Medulla oblongata (tissue), 1 donor: ENCODE results near the gene CSMD2.

Experiments
- DNase-seq: peaks from one replicate; pipeline ENCODE4 v3.0.0-alpha.2; 2015; ENCODE audit errors: extremely low spot score

CSMD2 gene

DNA sequence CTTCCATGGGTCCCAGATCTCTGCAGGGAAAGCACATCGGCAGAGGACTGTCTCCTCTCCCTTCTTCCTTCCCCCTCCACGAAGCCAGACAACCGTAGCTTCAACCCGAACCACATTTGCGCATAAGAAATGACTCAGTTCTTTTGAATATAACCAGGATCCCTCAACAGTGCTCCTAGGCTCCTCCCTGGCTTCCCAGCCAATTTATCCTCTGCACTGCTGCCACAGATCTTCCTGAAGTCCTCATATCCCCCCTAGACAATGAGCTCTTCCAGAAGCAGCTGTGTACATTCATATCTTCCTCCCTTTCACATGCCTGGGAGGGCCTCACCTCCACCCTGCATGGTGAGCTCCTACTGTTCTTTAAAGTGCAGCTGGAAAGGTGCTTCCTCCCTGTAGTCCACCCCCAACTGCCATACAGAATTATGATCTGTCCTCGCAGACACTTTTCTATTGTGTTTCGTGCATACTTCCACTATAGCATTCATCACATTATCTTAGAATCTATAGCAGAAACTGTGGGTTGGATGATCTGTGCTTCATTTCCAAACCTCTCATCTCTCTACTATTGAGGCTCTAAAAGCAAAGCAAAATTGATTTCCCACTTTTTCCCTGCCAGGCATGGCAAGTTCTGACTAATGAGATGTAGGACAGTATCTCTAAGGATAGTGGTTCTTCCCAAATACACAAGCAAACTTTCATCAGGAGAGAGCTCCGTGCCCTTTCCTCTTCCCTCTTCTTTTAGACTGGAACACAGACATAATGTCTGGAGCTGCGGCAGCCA, 480.4 kb downstream of the CSMD2 start:
- DNase-seq, result no peak

DNA sequence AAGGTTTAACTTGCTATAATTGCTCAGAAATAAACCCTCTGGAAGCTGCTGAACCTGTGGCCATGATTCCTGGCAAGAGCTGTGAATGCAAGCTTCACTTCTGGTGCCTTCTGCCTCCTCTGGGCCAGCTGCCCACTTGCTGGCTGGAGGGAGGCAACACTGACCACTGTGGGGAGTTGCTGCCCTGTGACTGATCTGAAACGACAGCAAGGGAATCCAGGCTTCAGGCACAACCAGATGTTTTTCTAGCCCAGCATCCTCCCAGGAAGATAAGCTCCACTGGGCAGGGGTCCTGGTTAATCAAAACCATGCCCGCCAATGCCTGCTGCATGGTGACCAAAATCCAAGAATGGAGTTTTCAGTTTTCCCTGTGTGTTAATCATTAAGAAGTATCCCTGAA, 481.1 kb downstream of the CSMD2 start:
- peak; percentile 74 for DNase-seq

DNA sequence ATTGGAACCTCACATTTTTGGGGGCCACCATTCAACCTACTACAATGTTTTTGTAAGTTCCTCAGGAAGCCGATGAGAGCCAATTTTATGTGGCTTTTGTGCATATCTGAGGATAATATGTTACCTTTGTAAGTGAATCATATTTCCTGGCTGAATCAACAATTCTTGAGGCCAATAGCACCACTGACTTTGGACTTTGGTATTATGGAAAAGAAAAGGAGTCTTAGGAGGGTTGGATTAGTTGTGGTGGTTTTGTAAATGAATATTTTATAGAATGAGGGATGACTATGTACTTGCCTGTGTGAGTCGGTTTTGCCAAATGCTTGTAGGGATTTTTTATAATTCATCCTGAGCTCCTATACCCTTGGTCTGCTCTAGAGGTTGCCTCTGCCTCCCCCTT, 482.7 kb downstream of the CSMD2 start:
- DNase-seq, result no peak

DNA sequence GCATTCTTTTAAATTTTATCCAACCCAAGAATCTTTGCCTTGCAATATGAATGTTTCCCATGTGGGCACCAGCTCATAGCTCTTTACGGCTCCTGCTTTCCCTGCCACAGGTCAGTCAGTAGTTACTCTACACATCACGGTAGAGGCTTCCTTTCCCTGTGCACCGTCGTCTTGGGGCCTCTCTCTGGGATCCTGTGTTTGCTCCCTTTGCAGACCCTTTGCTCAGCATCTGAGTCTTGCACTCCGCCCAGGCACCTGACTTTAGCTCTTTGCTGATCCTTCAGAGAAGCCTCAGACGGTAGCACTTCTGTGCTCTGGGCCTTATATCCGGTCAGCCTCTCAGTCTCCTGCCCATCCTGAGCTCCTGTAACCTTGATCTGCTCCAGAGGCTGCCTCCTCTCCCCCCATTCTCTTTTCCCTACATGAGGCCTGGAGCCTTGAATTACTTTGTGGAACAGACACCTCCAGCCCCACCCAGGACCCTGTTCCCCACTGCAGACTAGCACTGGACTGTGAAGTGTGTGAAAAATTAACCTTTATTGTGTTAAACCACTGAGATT, 484.7 kb downstream of the CSMD2 start:
- no peak for DNase-seq

DNA sequence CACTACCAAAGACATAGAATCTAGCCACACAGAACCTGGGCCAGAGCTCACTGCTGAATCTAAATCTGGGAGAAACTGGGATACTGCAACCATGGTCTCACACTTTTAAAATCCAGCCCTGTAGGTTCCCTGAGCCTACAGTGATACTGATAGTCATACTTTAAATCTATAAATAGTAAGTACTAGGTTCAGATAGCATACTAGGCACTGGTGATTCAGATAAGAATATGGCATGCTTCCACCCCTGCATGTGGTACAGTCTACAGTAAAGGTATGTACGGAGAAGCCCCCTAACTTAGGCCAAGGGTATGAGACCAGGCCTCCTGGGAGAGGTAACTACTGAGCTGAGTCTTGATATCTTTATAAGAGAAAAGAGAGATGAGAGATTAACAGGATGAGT, 494.5 kb downstream of the CSMD2 start:
- DNase-seq, result no peak

DNA sequence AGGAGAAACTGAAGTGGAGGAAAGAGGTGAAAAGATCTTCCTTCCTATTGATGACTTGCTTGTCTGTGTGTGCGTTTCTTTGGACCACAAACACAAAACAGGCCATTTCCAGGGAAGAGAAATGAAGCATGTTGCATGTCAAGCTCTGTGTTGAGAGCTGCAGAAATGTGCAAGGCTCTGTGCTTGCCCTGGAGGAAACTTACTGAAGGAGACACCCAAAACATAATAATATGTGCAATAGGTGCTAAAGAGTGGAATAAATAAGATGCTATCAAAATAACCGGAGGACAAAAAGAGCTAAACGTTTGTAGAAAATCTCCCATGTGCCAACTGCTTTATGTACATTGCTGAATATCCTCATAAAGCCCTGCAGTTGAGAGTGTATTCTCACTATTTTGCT, 496.3 kb downstream of the CSMD2 start:
- no peak for DNase-seq

DNA sequence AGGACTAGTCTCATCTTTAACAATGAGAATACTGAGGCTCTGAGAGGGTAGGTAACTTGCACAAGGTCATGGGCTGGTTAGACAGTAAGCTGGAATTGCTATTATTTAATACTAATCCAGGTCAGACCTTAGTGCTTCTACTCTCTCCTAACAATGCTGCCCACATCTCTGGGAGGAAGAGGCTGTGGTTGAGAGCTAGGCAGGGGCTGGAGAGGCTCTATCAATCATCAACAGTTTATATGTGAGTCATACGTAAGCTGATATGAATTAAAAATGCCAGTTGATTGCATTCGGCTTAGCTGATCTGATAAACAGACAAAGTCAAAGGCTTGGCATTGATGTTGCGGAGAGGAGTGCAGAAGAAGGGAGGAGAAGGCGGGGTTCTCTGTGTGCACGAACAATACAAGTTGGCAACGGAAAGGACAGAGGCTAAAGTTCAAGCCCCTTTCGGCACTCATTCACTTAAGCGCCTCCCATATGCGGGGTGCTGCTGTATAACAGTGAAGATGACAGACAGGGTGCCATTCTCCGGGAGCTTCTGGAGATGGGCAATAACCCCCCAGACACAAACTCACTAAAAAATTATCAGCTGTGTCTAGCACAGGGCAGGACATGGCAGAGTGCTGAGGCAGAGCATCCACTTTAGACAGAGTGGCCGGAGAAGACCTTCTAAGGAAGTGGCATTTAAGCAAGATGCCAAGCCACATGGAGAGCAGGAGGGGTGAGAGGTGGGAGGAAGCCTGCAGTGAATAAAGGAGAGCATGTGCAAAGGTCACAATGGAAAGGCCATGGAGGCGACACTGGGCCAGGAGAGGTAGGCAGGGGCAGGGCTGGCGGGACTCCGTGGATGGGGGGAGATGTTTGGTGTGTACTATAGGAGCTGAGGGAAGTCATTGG, 497.4 kb downstream of the CSMD2 start:
- DNase-seq, result no peak

DNA sequence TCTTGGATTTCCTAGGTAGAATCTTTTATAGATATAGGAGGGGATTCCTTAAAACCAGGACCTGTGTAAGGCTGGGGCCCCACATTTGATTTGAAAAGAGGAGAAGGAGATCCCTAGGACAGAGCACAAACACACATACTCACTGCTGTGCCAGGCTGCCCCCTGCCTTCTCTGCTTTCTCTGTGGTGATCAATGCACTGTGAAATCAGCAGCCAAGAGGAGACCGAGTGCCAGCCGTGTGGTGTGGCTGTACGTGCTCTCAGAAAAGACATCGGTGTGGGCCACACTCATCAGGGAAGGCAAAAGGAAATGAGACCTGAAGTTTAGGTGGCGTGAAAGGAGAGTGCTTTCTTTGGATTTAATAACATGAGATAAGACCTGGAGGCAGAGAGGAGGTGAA, 498.4 kb downstream of the CSMD2 start:
- DNase-seq, result no peak

DNA sequence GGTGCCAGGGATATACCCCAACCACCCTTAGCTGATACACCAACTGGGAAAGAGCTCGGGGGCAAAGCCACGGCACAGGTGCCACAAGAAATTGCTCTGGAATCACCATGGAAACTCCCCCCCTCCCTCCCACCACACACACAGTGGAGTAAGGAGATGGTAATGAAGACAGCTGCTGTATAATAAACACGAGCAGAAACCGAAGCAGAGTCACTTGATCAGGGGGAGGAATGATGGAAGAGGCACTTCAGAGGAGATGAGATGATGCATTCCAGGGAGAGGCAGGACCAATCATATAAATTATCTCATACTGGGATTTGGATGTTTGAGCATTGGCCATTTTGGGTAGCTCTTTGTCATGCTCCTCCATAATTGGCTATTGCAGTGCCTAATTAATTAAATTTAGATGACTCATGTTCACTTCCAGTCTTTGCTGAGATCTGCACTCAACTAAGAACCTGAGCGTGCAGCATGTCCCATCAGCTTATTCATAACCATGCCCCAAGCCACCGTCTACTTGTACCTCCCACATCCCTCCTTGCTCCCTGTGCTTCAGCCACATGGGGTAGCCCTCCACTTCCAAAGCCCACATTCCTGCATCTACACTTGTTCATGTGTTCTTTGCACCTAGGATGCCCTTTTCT, 503.1 kb downstream of the CSMD2 start:
- DNase-seq, result no peak

DNA sequence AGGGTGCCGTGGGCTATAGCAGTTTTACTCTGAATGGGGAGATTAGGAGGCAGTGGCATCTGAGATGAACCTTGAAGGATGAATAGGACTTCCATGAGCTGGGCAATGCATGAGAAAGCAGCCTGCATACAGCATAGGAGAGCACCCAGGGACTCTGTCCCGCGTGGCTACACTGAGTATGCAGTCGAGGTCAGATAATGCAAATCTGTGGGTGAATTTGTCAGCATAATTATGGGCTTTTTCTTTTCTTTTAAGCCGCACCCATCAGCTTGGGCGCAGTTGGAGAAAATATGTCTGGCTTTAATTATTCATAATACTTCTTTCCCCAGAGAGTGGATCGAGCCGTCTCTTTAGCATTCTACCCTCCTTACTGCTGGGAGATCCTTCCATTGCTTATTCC, 504.1 kb downstream of the CSMD2 start:
- DNase-seq, result no peak

DNA sequence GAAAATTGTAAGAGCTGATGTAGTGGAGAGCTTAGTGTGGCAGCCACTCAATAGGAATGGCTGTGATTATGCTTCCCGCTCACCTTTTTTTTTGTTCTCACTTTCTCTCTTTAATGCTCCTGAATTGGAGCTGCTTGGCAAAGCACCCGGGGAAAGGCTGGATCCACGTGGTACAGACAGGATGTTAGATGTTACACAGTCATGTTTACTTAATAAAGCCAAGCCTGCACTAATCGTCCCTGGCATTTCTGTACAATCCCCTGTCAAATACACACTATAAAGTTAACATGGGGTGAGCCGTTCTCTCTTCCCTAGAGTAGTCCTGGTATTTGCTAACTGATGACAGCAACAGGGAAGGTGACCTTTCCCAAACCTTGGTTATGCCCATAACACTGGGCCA, 504.8 kb downstream of the CSMD2 start:
- no peak for DNase-seq

DNA sequence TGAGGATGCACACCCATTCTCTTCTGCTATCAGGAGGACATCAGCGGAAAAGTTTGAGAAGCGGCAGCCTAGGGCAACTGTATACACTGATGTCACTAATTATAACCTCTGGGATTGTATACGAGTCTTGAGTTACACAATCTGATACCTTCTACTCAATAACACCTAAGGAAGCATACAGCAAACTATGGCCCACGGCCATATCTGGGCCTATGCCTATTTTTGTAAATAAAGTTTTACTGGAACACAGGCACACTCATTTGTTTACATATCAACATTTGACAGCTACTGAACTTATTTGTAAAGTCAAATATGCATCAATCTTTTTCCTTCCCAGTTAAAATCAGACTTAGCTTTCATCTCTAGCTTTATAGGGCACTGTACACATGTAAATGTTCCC, 505.4 kb downstream of the CSMD2 start:
- DNase-seq, result no peak

DNA sequence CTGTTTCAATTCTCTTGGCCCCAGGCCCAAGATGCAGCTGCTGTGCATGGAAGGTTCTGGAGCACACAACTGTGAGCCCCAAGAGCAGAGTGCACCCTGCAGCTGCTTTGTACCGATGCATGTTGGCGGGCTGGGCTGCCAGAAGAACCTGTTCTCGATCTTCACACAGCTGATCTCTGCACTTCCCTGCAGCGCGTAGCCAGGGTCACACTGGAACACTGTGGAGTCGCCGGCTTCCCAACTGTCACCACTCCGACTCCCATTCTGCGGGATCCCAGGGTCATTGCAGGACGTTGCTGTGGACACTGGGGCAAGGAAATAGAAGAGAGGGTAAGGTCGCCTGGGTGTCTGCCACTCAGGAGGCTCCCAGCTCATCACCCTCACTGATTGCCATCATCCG, 507.2 kb downstream of the CSMD2 start:
- no peak for DNase-seq

DNA sequence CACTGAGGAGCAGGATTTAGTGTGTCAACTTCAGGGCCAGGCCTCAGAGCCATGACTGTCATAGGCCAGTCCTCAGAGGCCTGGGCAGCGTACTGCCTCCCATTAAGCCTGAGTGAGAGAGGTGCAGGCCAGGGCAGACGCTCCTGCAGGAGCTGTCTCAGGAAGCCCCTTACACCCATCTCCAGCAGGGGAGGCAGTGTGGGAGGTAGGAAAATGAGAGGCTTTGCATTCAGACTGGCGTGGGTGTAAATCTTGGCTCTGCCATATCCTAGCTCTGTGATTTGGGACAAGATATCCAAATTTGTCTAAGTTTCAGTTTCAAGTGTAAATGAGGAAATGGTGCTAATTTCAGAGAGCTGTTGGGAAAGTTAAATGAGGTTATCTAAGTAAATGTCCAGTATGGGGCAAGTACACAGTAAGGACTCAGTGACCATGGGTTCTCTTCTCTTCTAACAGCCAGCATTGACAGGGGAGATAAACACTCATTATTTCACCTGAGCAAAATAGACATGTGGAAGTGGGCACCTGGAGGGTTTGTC, 508.5 kb downstream of the CSMD2 start:
- DNase-seq, result no peak

DNA sequence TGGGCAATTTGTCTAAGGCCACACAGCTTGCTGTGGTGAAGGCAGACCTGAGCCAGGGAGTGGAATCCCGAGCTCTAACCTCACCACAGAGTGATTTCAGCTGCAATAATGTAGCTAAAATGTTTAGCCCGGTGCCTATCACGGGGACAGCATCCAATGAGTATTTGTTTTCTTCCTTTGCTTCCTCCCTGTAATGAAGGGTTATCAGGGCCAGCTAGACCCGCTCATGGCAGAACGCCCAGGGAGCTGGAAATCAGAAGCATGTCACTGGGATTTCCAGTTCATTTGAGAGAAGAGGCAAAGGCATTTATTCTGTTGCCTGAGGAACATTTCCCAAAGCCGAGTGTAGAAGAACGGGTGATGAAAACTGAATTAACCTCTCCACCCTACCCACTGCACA, 509.5 kb downstream of the CSMD2 start:
- peak; percentile 15 for DNase-seq

DNA sequence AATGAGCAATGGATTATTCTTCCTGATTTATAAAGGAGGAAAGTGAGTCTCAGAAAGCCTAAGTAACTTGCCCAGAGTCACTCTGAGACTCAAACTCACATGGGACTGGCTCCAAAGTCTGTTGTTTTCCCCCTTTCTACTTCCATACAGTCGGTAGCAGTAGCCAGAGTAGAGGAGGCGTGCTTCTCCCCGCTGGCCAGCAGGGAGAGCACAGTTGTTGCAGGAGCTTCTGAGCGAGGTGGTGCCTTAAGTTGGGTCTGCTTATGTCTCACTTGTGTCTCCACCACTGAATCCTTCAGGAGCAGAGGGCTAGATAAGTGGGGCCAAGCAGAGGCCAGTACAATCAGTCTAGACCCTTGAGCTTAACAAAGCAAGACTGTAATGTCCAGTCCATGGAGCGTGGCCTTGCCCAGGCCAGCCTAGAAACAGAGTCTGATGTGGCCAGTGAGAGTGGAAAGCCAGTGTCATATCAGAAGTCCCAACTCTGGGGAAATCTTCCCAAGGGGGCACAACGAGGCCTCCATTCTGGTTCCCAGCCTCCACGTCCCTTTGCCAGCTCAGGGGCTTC, 510.7 kb downstream of the CSMD2 start:
- DNase-seq, result no peak

DNA sequence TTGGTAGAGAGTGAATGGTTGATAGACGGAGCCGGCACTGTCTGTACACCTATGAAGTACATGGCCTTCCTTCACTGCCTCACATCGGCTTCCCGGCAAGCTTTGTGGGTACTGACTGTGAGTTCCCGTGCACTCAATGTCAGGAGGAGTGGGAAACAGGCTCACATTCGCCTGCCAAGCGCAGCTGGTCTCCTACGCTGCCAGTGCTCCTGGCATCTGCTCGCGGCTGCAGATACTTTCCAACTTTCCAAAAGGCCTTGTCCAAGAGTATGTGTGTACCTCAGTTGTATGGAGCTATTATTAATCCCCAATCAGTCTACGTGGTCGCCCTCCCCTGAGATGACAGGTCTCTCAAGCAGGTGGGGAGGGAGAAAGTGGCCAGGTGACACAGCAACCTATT, 511.8 kb downstream of the CSMD2 start:
- DNase-seq, result peak; percentile 27

DNA sequence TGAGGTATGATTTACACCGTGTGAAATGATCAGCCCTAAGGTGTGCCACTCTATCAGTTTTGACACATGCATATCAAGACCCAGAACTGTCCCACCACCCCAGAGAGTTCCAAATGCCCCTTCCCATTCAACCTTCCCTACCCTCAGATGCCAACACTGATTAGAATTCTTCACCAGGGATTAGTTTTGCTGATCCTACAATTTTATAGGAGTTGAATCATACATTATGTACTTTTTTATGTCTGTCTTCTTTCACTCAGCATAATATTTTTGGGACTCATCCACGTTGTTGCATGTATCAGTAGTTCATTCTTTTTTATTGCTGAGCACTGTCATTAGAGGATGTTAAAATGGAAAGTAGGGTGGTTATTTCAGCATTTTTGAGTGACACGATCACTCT, 514.3 kb downstream of the CSMD2 start:
- DNase-seq, result no peak

DNA sequence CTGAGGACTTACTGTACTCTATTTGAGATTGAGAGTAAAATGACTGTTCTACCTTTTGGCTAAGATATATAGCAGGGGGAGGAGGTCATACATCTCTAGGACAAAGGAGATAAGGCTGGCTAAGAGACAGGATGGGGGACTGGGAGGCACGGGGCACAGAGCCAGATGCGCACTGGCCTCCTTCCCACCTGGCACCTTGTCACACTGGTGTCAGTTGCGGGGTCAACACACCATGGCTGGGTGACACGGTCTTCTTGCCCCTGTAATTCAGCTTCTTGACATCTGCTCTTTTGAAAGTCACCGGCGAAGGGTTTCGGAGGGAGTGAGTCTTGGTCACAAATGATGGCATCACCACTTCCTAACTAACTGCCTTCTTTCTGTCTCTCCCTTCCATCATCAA, 515.3 kb downstream of the CSMD2 start:
- DNase-seq, result no peak

DNA sequence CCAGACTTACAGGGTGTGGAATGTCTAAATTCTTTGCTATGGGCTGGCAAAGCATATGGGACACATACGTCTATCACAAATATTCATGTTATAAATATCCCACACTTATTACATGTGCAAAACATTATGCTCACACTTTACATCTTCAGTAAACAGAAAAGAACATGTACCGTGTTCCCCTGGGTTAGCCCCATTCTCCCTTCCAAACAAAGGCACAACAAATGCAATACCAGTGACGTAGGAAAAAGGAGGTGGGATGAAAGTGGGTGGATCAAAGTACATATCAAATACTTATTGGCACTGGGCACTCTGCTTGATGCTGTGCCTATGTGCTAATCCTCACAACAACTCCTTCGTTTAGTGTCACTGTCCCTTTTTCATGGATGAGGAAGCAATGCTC, 521.8 kb downstream of the CSMD2 start:
- no peak for DNase-seq

DNA sequence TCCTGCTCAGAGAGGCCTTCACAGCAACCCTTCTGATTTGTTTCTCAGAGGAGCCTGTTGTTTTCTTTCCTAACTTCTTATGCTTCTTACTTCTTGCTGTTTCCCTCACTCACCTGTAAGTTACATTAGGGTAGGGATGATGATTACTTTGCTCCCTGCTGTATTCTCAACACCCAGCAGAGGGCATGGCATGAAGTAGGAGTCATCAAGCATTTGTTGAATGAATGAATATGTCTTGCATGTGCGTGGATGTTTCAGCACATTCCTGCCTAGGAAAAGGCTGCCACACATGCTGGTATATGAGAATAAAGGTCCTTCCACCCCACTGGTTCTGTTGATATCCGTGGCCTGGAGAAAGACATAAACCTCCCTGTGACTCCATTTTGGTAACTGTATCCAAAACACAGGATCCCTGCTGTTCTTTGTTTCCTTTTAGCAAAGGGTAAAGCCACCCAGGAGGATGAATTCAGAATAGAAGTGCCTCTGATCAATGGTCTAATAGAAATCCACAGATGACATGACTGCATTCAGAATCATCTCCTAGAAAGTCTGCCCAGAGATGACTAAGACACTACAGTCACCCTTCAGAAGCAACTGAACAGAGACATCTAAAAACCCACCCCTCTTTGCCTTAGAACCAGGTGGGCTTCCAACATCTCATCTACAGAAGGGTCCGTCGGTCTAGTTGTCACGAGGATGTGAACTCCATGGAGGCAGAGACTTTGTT, 523.8 kb downstream of the CSMD2 start:
- DNase-seq, result no peak
